Smooth muscle cell (in vitro differentiated cells): Measurements from ENCODE around the gene OFD1. TPM values are rescaled to one million over a fixed set of nuclear protein-coding genes. Genes with fewer than 3 reads are reported as not detected.

Experiments used
- DNase-seq: peaks from one replicate; lab custom pipeline; 2025; ENCODE audit not compliant: unreplicated experiment; lab: John Stamatoyannopoulos, UW
- H2AFZ ChIP-seq: fragments of 200-600 bp; sonication (generic); 2 replicates; pipeline ENCODE4 v1.6.0; 2016; ENCODE audit warnings: antibody characterized with exemption, low read depth, mild to moderate bottlenecking
- H3F3A ChIP-seq: fragments of 200-600 bp; sonication (generic); 2 replicates; pipeline ENCODE4 v1.6.0; 2017; ENCODE audit warnings: antibody characterized with exemption, low read depth
- H3K27ac ChIP-seq: fragments of 200-600 bp; sonication (generic); 2 replicates; pipeline ENCODE4 v1.5.1; 2016; ENCODE audit warnings: low read depth, mild to moderate bottlenecking
- H3K27me3 ChIP-seq: fragments of 200-600 bp; sonication (generic); 2 replicates; pipeline ENCODE4 v1.6.1; 2016; ENCODE audit warnings: low read depth, mild to moderate bottlenecking
- H3K36me3 ChIP-seq: fragments of 200-600 bp; sonication (generic); 2 replicates; pipeline ENCODE4 v1.5.1; 2016; ENCODE audit warnings: low read depth
- H3K4me1 ChIP-seq: fragments of 200-600 bp; sonication (generic); 2 replicates; pipeline ENCODE4 v1.5.1; 2016; ENCODE audit warnings: low read depth
- H3K4me2 ChIP-seq: fragments of 200-600 bp; sonication (generic); 2 replicates; pipeline ENCODE4 v1.6.0; 2016; ENCODE audit warnings: mild to moderate bottlenecking
- H3K4me3 ChIP-seq: fragments of 200-600 bp; sonication (generic); 2 replicates; pipeline ENCODE4 v1.5.1; 2016; ENCODE audit warnings: mild to moderate bottlenecking
- H3K79me2 ChIP-seq: fragments of 200-600 bp; sonication (generic); 2 replicates; pipeline ENCODE4 v1.6.0; 2016; ENCODE audit warnings: low read depth, mild to moderate bottlenecking
- H3K9ac ChIP-seq: fragments of 200-600 bp; sonication (generic); 2 replicates; pipeline ENCODE4 v1.6.0; 2016; ENCODE audit warnings: low read depth
- H3K9me3 ChIP-seq: fragments of 200-600 bp; sonication (generic); replicated peaks from 2 replicates; pipeline ENCODE4 v1.5.1; 2016; ENCODE audit warnings: low read depth
- H4K20me1 ChIP-seq: fragments of 200-600 bp; sonication (generic); 2 replicates; pipeline ENCODE4 v1.6.0; 2016; ENCODE audit warnings: low read depth
- WGBS: methylation state at CpG from one replicate; pipeline ENCODE4 v1.1.7; 2016; ENCODE audit warnings: low lambda C conversion rate; 5-methylcytosine and 5-hydroxymethylcytosine counted together
- polyA plus RNA-seq: library from polyadenylated mRNA; unstranded; fragments of >200 nt; fragmentation: Nextera tagmentation; extraction: Ambion mirVana; gene quantifications from 2 replicates; pipeline ENCODE4 v1.2.1, GENCODE V29; 2016
- total RNA-seq: library from RNA; depleted of rRNA; stranded (reverse); fragments of >200 nt; gene quantifications from 2 replicates; pipeline ENCODE4 v1.2.3, GENCODE V29; 2014
- TF ChIP-seq, protein P1 (sequence below): fragments of 200-600 bp; sonication (generic); IDR thresholded peaks from 2 replicates; pipeline ENCODE4 v1.5.1; 2017; ENCODE audit warnings: borderline replicate concordance, mild to moderate bottlenecking, antibody characterized with exemption; ENCODE audit not compliant: insufficient read depth, poor library complexity, severe bottlenecking

Gene OFD1
- total and polyA plus RNA-seq, 2 experiments from 2014 or later: 12.5 to 14.4 TPM

DNA sequence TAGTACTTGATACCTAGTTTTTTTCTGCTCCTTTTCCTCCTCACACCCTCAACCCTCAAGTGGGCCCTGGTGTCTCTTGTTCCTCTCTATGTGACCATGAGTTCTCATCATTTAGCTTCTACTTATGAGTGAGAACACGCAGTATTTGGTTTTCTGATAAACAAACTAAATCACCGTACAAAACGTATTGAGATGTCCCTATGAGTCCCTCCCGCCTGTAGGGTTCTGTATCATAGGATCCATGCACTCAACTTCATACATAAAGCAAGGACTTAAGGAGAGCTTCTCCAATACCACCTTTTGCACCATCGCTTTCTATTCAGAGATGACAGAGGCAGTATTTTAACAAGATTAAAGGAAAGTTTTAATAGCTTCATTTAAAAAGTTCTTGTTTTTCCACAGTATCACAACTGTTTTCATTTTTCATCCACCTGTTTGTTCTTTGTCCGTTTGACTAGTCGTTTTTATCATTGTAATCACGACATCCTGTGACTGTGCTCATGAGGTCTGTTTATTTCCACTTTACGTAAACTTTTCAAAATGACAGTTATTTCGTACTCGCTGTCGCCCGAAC is 46.1 kb upstream of the OFD1 start:
- Histone ChIP-seq H2AFZ (peak overlapping the region; percentile 81), H3K27me3 (no peaks in the 10 kb centered on the region), H3K36me3 (no peaks in the 10 kb centered on the region), H3F3A (no peaks in the 10 kb centered on the region), H3K9ac (peak overlapping the region; percentile 96), H3K4me3 (peak overlapping the region; percentile 67), H4K20me1 (peaks cover 25% of the 10 kb centered on the region), H3K79me2 (peaks cover 39% of the 10 kb centered on the region), H3K27ac (no peak overlapping the region), H3K4me2 (peak overlapping the region; percentile 86), H3K4me1 (no peaks in the 10 kb centered on the region), H3K9me3 (no peaks in the 10 kb centered on the region)
- TF ChIP-seq, protein P1, sequence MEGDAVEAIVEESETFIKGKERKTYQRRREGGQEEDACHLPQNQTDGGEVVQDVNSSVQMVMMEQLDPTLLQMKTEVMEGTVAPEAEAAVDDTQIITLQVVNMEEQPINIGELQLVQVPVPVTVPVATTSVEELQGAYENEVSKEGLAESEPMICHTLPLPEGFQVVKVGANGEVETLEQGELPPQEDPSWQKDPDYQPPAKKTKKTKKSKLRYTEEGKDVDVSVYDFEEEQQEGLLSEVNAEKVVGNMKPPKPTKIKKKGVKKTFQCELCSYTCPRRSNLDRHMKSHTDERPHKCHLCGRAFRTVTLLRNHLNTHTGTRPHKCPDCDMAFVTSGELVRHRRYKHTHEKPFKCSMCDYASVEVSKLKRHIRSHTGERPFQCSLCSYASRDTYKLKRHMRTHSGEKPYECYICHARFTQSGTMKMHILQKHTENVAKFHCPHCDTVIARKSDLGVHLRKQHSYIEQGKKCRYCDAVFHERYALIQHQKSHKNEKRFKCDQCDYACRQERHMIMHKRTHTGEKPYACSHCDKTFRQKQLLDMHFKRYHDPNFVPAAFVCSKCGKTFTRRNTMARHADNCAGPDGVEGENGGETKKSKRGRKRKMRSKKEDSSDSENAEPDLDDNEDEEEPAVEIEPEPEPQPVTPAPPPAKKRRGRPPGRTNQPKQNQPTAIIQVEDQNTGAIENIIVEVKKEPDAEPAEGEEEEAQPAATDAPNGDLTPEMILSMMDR: no peak
- no peak for DNase-seq
- WGBS: 44% methylated on average over 13 of the region's 13 CpGs

DNA sequence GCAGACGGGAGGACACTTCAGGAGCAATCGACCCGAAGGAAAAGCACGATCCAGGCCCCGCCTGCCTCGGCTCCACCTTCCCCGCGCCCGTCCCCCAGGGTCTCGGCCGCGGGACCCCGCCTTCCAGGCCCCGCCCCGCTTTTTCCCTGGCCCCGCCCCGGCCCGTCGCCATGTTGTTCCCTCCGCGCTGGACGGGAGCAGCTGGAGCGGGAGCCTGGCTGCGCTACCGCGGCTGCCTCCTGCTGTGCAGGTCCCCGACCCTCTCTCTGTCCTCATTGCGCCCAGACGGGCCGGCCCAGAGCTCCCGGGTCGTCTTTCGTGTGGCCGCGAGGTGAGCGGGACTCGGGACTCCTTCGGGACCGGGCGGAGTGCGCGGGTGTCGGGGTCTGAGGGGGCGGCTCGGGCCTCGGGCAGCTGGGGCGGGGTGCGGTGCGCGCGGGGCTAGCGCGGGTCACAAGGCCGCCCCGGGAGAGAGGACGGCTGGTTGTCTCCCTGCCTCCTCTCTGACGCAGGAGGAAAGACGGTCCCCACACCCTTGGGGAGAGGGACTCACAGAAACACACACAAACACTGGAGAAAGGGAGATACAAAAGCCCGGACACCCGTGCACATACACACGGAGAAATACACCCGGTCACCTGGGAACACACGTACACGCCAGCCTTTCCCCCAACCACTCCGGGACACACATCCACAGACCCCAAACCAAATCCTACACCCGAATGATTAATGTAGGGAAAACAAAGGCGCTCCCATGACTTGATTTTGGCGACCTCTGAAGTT is 45.4 kb upstream of the OFD1 start, which contains the start of gene RAB9A:
Gene RAB9A (plus strand): TSS at position 171 of the 783 bp plus-strand sequence. CDS start 19,619 bp downstream, outside the sequence.
- Histone ChIP-seq H3K4me3 (peak within 1 kb of the TSS; percentile 67), H4K20me1 (peaks cover 31% of the 10 kb centered on the region), H3K27ac (peak within 1 kb of the TSS; percentile 94), H3K4me1 (peaks cover 6% of the 10 kb centered on the region), H3K4me2 (peak within 1 kb of the TSS; percentile 86), H3K27me3 (no peaks in the 10 kb centered on the region), H3K9ac (peak within 1 kb of the TSS; percentile 96), H3K79me2 (peaks cover 46% of the 10 kb centered on the region), H3K36me3 (no peaks in the 10 kb centered on the region), H3K9me3 (no peaks in the 10 kb centered on the region), H3F3A (no peaks in the 10 kb centered on the region), H2AFZ (peak within 1 kb of the TSS; percentile 81)
- 38% methylated on average over 46 of the region's 68 CpGs for WGBS
- peak; percentile 35 for DNase-seq
- TF ChIP-seq, protein P1: no peak

DNA sequence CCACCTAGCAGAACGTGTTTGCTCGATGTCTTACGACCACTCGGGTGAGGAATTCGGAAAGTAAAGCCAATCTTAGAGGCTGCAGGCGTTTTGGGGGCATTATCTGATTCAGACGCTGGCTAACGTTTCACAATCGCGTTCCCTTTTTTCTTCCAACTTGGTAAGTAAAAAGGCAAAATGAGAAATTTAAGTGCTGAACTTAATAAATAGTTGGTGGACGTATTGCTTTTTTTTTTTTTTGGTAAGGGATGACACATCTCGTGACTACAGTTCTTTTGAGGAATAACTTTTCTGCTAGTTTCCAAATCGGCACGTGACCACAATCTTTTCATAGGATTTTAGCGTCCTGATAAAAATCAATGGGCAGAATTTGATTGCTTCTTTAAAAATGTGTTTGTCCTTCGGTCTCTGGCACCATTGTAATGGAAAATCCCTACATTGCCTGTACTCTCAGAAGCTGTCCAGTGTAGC is 44.8 kb upstream of the OFD1 start:
- DNase-seq: no peak
- H3K27me3 ChIP-seq: no peaks in the 10 kb centered on the region
- peak overlapping the region; percentile 94 for H3K27ac ChIP-seq
- WGBS: 41% methylated on average over 16 of the region's 16 CpGs
- peak overlapping the region; percentile 96 for H3K9ac ChIP-seq
- peak overlapping the region; percentile 67 for H3K4me3 ChIP-seq
- peaks cover 6% of the 10 kb centered on the region for H3K4me1 ChIP-seq
- H4K20me1 ChIP-seq: peaks cover 38% of the 10 kb centered on the region
- peak overlapping the region; percentile 59 for H2AFZ ChIP-seq
- no peaks in the 10 kb centered on the region for H3K9me3 ChIP-seq
- peaks cover 52% of the 10 kb centered on the region for H3K79me2 ChIP-seq
- no peaks in the 10 kb centered on the region for H3F3A ChIP-seq
- TF ChIP-seq, protein P1: no peak
- H3K4me2 ChIP-seq: peak overlapping the region; percentile 86
- no peaks in the 10 kb centered on the region for H3K36me3 ChIP-seq
